Lung microvascular endothelial cell (primary cell): ENCODE data around the gene PLEKHM2. TPM values are rescaled to one million over a fixed set of nuclear protein-coding genes. Genes with fewer than 3 reads are reported as not detected.

Experiments
- DNase-seq, 2 donors: peaks; one replicate each; pipeline versions ENCODE4 v3.0.0 to v3.0.0-alpha.2; 2010; ENCODE audit warnings: low read depth in 2 of 2
- total RNA-seq: library from RNA; depleted of rRNA; stranded (reverse); fragments of >200 nt; gene quantifications from 2 replicates; pipeline ENCODE4 v1.2.1, GENCODE V29; 2014

Gene PLEKHM2
- total RNA-seq, 1 donor from 2014 or later = 44.2 TPM

- no peak for DNase-seq
Measured at GRCh38 chr1:15758953-15759661, 75.0 kb downstream of the PLEKHM2 start.

DNA sequence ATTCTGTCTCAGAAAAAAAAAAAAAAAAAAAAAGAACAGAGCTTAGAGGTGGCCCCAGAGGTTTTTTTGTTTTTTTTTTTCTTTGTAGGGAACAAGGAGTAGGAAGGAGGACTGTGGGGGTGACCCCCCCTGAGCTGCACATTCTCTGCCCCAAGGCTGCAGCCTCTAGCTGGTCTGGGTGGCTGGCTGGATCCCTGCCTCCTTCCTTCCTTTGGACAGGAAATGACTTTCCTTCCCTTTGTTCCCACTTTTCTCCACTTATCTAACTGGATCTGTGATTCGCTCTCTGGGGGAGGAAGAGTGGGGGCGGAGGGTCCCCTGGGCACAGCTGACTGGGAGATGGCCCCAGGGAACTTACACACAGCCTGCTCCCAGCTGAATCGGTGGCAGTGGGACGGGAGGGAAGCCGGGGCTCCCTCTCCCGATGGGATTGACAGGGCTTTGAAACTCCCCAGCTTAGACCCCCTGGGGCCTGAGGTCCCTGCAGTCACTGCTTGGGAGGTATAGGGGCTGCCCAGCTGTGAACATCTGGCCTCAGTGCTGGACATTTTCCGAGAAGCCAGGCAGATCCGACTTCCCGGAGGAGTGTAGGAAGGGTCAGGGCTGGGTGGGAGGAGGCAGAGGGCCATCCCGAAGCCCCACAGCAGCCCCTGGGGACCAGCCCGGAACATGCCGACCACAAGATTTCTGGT, 76.5 kb downstream of the PLEKHM2 start:
- peak; percentile 48 to 73 for DNase-seq

- DNase-seq = no peak
Measured at GRCh38 chr1:15761366-15762128, 77.4 kb downstream of the PLEKHM2 start.

DNA sequence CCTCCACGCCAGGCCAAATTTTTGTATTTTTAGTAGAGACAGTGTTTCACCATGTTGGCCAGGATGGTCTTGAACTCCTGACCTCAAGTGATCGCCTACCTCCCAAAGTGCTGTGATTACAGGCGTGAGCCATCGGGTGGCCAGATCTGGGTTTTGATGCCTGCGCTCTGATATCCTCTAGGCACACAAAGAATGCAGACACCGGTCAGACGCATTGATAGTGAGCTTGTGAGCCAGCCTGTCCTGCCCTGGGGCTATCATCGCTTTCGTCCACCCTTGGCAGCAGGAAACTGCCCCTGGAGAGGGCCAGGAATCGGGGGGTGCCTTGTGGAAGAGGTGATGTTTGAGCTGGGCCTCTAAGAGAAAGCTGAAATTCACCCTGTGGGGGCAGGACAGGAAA, 78.4 kb downstream of the PLEKHM2 start:
- no peak for DNase-seq

DNA sequence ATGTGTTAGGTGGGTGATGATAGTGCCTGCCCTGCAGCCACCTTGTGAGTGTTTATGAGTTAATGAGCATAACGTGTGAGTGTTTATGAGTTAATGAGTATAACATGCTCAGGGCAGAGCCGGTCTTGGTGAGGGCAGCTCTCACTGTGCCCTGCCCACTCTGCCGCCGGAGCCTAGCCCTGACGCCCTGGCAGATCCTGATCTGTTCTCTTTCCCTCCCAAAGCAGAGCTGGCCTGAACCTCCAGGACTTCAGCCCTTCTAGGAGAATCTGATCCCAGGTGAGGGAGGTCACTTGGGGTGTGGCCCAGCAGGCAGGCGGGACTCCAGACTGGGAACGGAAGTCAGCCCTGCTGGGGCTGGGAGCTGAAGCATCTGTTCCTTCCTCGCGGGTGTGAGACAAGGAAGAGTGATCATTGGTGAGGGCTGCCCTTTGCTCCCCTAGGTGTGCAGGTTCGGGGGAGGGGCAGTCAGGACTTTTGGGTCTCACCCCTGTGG, 80.2 kb downstream of the PLEKHM2 start:
- DNase-seq = no peak

DNA sequence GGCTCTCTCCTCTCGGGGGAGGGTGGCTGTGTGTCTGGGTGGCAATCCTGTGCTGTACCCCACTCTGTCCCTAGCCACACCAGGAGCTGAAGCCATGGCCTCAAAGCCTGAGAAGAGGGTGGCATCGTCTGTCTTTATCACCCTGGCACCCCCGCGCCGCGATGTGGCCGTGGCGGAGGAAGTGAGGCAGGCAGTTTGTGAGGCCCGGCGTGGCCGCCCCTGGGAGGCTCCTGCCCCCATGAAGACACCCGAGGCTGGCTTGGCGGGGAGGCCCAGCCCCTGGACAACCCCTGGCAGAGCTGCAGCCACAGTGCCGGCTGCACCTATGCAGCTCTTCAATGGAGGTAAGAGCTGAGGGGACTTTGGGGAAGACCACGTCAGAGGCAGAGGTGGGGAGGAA, 80.8 kb downstream of the PLEKHM2 start:
- DNase-seq = no peak

DNA sequence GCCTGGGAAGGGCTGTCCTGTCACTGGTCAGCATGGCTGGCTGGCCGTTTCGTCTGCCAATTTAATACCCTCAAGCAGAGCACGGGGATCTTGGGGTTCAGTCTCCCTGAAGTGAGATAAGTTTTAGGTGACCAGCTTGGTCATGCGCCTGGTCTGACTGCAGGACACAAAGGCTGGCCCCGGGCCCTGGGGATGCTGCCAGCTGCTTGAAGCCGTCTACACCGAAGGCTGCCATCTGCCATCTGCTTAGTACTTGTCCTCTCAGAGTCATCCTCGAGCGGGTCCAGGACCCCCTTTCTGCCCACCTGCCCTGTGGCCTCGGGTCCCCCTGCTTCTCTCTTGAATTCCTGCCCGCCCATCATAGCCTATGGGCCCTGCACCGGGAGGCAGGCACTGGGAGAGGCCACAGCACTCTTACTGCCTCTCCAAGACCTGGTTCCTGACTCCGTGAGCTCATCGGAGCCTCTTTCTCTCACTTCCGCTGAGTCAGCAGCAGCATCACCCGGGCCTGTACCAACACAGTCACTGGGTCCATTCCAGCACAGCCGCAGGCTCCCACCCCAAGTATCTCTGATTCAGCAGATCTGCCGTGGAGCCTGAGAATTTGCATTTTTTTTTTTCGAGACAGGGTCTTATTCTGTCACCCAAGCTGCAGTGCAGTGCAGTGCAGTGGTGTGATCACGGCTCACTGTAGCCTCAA, 81.5 kb downstream of the PLEKHM2 start:
- DNase-seq = peak in 1 of 2 donors; percentile 94

GRCh38 chr1:15767941-15768340, 83.8 kb downstream of the PLEKHM2 start:
- DNase-seq = no peak

GRCh38 chr1:15768388-15768787, 84.3 kb downstream of the PLEKHM2 start:
- DNase-seq = no peak

DNA sequence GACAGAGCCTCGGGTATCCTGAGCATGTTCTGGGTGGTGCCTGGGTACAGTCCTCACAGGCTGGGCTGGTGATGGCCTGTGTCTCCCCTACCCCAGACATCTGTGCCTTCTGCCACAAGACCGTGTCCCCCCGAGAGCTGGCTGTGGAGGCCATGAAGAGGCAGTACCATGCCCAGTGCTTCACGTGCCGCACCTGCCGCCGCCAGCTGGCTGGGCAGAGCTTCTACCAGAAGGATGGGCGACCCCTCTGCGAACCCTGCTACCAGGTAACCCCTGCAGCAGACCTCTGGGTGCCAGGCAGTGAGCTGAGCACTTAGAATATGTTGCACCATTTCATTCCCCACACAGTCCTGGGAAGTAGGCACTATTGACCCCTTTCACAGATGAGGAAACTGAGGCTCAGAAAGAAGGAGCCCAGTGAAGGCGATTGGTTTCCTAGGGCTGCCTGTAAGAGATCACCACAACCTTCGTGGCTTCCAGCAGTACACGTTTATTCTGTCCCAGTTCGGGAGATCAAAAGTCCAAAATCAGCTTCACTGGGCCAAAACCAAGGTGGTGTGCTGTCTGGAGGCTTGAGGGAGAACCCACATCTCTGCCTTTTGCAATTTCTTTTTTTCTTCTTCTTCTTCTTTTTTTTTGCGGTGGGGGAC, 86.3 kb downstream of the PLEKHM2 start:
- no peak for DNase-seq

DNA sequence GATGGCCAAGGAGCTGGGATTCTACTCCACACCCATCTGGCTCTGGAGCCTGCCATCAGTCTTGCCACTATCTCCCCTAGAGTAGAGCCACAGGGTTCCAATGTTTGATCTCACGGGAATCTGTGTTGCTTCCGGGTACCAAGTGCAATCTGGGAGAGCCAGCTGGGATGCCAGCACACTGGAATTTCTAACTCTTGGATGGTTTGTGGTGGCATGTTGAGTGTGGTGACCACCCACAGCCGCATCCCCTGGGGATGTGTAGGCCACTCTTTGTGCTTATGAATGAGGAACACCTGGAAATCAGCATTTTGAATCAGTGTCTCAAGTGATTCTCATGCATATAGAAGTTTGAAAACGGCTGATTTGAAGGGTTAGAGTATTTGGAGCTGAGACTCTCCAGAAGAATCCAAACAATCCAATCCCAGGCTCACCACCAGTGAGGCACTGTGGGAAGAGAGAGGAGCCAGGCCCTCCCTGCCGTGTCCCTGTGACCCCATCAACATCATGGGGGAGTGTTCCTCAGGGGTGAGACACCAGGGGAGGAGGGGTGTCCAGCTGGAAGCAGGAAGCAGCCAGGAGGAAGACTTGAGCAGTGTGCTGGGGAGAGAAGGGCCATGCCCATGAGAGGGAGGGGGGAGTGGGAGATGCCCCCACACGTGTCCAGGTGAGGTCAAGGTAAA, 87.9 kb downstream of the PLEKHM2 start:
- no peak for DNase-seq

GRCh38 chr1:15775706-15776105, 91.6 kb downstream of the PLEKHM2 start:
- DNase-seq = no peak

DNA sequence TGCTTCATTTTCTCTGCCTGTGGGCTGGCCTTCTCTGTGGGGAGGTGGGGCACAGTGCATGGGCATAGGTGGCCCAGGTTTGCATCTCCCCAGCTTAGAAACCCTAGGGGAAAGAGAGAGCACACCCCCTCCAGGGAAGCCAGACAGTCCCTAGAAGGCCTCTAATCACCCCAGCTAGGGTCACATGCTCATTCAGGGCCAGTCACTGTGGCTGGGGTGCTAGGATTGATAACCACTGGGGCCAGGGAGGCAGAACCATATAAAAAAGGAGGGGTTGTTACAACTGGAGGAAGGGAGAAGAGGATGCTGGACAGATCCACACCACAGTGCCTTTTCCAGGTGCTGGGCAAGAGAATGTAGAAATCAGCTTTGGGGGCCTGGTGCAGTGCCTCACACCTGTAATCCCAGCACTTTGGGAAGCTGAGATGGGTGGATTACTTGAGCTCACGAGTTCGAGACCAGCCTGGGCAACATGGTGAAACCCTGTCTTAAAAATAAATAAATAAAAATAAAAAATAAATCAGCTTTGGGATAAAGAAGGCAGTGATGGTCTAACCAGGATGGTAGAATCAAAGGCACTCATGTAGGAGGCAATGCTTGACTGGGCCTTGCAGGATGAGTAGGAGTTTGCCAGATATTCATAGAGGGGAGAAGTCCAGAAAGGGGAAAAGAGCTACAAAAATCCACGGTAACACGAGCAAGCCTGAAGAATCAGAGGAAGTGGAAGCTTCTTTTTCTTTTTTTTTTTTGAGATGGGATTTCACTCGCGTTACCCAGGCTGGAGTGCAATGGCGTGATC, 94.0 kb downstream of the PLEKHM2 start:
- no peak for DNase-seq

Other genes starting within 250 kb of the PLEKHM2 start
- gene CTRC, start 245.9 kb upstream of the PLEKHM2 start, total RNA-seq = not detected in 2 replicates
- gene CELA2A, start 227.6 kb upstream of the PLEKHM2 start, total RNA-seq = not detected in 2 replicates
- not detected in 2 replicates for gene CELA2B, start 208.2 kb upstream of the PLEKHM2 start, total RNA-seq
- 3.2 and 3.9 TPM in 2 replicates for gene CASP9, start 160.1 kb upstream of the PLEKHM2 start, total RNA-seq
- 10.2 and 14.1 TPM in 2 replicates for gene DNAJC16, start 157.5 kb upstream of the PLEKHM2 start, total RNA-seq
- gene AGMAT, start 99.3 kb upstream of the PLEKHM2 start, total RNA-seq = under 0.01 and 0.44 TPM in 2 replicates
- 11.1 and 14.3 TPM in 2 replicates for gene DDI2, start 66.9 kb upstream of the PLEKHM2 start, total RNA-seq
- 0.22 and 0.60 TPM in 2 replicates for gene SLC25A34, start 51.9 kb downstream of the PLEKHM2 start, total RNA-seq
- not detected in 2 replicates for gene TMEM82, start 58.2 kb downstream of the PLEKHM2 start, total RNA-seq
- 110 and 128 TPM in 2 replicates for gene FBLIM1, start 74.5 kb downstream of the PLEKHM2 start, total RNA-seq
- gene UQCRHL, start 123.3 kb downstream of the PLEKHM2 start, total RNA-seq = 3.3 and 6.3 TPM in 2 replicates
- gene SPEN, start 163.4 kb downstream of the PLEKHM2 start, total RNA-seq = 9.8 and 11.3 TPM in 2 replicates